GM18868 (cell line): Measurements from ENCODE around the gene DENND6B.
A peak's percentile ranks its signal among the peaks of the same experiment; 100 is the strongest.

ENCODE experiments used
- ATAC-seq: cut with Tn5 transposase; IDR thresholded peaks from one replicate; pipeline ENCODE4 v1.9.1; 2021; ENCODE audit warnings: mild to moderate bottlenecking, moderate library complexity; ENCODE audit not compliant: unreplicated experiment

Gene DENND6B

GRCh38 chr22:50289151-50289941, 37.5 kb downstream of the DENND6B start:
- no peak for ATAC-seq

DNA sequence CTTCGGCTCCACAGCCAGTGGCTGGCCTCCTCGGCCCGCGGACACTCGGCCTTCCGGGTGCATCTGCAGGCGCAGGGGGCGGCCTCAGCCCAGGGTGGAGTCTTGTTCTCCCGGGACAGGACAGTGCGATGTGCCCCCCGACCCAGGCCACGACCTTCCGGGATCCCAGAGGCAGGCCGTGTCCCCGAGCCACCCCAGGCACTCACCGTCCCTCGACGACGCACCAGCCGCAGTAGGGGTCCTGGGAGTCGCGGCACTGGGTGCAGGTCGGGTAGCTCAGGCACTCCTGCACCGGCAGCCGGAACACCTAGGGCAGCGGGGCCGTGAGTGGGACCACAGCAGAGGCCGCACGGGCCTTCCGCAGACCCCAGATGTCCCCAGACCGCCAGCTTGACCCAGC, 39.1 kb downstream of the DENND6B start:
- ATAC-seq: no peak

- no peak for ATAC-seq
These were observed 40.0 kb downstream of the DENND6B start for GRCh38 chr22:50286701-50287318.

DNA sequence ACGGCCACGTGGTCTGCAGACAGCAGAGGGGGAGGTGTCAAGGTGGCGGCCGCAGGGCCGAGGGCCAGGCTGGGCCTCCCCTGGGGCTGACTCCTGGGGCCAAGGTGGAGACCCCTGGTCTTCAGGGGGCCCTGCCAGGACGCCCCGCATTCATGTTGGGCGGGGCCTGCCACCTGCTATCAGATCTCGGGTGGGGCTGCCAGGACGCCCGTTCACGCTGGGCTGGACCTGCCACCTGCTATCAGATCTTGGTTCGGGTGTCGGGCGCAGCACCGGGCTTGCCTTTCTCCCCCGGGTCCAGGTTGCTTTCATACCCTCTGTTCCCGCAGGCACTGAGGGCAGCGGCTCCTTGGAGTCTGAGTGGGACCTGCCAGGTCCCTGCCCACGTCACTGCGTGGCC, 40.5 kb downstream of the DENND6B start:
- ATAC-seq: no peak

GRCh38 chr22:50285568-50286229, 41.1 kb downstream of the DENND6B start:
- no peak for ATAC-seq

DNA sequence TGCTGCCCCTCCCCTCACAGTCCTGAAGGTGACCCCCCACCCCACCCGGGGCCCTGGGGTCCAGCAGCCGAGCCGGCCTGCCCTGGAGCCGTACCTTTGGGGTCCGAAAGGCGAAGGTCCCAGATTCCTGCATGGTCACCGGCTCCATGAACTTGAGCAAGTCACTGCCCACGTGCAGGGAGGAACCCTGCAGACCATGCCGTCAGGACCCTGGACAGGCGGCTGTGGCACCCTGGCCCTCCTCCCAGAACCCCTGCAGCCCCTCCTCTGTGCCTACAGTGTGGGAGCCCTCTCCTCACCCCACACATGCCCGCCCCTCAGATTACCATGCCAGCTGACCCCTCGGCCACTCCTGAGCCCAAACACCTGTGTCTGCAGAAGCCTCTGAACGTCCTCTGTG, 42.3 kb downstream of the DENND6B start:
- ATAC-seq: no peak

DNA sequence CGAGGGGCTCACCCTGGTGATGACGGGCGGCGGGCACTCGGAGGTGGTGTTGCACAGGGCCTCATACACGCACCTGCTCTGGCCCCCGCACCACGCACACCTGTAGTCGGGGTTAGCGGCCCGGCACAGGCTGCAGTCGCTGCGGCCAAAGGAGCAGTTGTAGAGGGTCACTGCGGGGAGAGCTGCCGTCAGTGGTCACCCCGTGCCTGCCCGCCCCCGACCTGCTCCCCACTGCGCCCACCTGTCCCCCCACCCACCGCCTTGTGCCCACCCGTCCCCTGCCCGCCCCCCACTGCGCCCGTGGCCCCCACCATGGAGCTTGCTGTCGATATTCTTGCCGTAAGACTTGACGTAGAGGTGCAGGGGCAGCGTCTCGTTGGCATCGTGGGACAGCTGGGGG, 43.0 kb downstream of the DENND6B start:
- ATAC-seq: no peak

DNA sequence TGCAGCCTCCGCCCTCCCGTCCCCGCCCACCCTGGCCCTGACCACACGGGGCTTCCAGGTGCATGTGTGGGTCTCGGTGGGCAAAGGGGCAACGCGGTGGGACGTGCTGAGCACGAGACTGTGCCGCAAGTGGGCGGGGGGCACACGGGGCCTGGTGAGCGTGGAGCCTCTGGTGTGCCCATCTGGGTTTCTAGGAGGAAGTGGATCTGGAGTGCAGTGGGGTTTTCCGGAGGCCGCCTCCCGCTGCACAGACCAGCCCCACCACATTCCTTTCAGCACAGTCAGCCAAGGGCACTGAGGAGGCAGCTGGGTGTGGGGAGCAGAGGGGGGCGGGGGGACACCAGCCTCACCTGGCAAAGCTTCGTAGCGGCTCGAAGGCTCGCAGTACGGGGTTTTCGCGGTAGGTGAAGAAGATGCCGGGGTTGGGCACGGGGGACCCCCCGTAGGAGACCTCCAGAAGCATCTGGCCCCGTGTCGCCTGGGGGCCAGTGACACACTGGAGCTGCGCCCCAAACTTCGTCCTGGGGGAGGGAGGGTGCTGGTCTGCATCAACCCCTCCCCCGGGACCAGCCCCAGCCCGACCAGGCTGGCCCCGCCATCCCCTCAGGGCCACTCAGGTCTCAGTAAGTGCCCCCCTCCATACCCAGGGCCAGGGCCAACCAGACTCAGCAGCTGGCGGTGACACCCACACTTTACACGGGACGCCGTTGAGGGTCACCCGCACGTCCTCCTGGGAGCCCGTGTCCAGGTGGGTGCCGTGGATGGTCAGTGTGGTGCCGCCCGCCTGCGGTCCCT, 44.3 kb downstream of the DENND6B start:
- ATAC-seq: no peak

DNA sequence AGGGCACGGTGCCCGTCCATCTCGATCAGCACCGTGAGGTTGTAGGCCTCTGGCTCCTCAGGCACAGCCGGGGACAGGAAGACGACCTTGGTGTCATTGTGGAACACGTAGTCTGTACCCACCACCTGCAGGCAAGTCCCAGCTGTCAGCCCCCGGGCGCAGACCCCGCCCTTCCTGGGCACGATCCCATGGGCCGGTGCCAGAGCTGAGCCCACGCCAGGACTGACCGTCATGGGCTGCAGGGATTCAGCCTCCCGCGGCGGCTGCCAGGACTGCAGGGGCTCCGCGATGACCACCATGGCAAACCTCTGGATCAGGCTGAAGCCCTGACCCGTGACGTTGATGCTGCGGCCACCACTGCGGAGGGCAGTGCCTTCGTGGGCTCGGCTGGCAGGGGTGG, 44.9 kb downstream of the DENND6B start:
- ATAC-seq: no peak

- no peak for ATAC-seq
These were observed 45.4 kb downstream of the DENND6B start for GRCh38 chr22:50281384-50281760.

GRCh38 chr22:50280708-50281383, 46.0 kb downstream of the DENND6B start:
- ATAC-seq: no peak

GRCh38 chr22:50280022-50280707, 46.6 kb downstream of the DENND6B start:
- ATAC-seq: no peak

GRCh38 chr22:50278956-50279619, 47.7 kb downstream of the DENND6B start:
- ATAC-seq: no peak

DNA sequence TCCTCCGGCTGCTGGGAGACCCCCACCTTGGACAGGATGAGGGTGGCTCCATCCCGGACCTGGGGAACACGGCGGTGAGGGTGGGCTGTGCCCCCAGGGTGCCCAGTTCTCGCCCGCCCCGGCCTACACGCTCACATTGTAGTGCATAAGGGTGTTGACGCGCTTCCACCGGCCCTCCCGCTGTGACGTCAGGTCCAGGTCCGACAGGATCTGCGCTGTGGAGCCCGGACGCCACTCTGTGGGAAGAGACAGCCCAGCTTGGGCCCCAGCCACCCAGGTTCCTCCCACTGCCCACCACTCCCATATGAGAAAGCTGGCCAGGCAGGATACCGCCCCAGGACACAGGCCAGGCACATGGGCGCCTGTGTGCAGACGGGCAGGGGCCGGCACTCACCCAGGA, 48.4 kb downstream of the DENND6B start:
- ATAC-seq: no peak

GRCh38 chr22:50277761-50278160, 49.1 kb downstream of the DENND6B start:
- ATAC-seq: no peak

DNA sequence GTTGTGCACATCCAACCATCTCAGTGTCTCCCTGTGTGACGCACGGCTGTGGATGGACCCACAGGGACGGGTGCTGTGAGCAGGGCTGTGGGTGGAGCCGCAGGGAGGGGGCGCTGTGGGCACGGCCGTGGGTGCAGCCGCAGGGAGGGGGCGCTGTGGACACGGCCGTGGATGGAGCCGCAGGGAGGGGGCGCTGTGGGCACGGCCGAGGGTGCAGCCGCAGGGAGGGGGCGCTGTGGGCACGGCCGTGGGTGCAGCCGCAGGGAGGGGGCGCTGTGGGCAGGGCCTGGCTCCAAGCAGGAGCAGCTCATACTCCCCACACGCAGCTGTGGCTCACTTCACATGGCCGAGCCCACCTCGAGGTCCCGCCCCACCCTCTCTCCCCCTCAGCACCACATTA, 50.7 kb downstream of the DENND6B start:
- peak; percentile 60 for ATAC-seq

GRCh38 chr22:50275181-50276055, 51.4 kb downstream of the DENND6B start:
- ATAC-seq: no peak

GRCh38 chr22:50274771-50275170, 52.0 kb downstream of the DENND6B start:
- no peak for ATAC-seq

GRCh38 chr22:50274311-50274710, 52.5 kb downstream of the DENND6B start:
- no peak for ATAC-seq
